H9 (cell line): Measurements from ENCODE around the gene MRPL51. TPM values are rescaled to one million over a fixed set of nuclear protein-coding genes. Genes with fewer than 3 reads are reported as not detected.

Experiments
- DNase-seq: peaks from one replicate; pipeline ENCODE4 v3.0.0-alpha.2; 2017
- H2AFZ ChIP-seq: one replicate; pipeline ENCODE4 v1.6.1; 2013; ENCODE audit warnings: mild to moderate bottlenecking, low read length, control low read depth, moderate library complexity
- H2AK5ac ChIP-seq: 2 replicates; pipeline ENCODE4 v1.6.1; 2013; ENCODE audit warnings: low read length, control low read depth, mixed read lengths; ENCODE audit not compliant: insufficient read length
- H2BK120ac ChIP-seq: one replicate; pipeline ENCODE4 v1.6.1; 2013; ENCODE audit warnings: low read depth, mild to moderate bottlenecking, low read length, control low read depth, inconsistent platforms; ENCODE audit not compliant: poor library complexity, severe bottlenecking
- H2BK12ac ChIP-seq: 2 replicates; pipeline ENCODE4 v1.6.1; 2013; ENCODE audit warnings: low read length, control low read depth, mixed read lengths, low read depth; ENCODE audit not compliant: insufficient read length
- H2BK15ac ChIP-seq: 2 replicates; pipeline ENCODE4 v1.6.1; 2013; ENCODE audit warnings: low read depth, low read length, control low read depth
- H2BK20ac ChIP-seq: one replicate; pipeline ENCODE4 v1.6.1; 2013; ENCODE audit warnings: low read depth, mild to moderate bottlenecking, low read length, control low read depth, inconsistent platforms; ENCODE audit not compliant: poor library complexity, severe bottlenecking
- H2BK5ac ChIP-seq: 2 replicates; pipeline ENCODE4 v1.6.1; 2013; ENCODE audit warnings: low read length, control low read depth, mixed read lengths; ENCODE audit not compliant: insufficient read length
- H3K14ac ChIP-seq: 2 replicates; pipeline ENCODE4 v1.6.1; 2013; ENCODE audit warnings: low read length, control low read depth; ENCODE audit not compliant: insufficient read depth
- H3K18ac ChIP-seq: 2 replicates; pipeline ENCODE4 v1.6.1; 2013; ENCODE audit warnings: low read depth, mild to moderate bottlenecking, mixed read lengths, low read length, control low read depth; ENCODE audit not compliant: insufficient read length
- H3K23ac ChIP-seq: 2 replicates; pipeline ENCODE4 v1.6.1; 2013; ENCODE audit warnings: low read length, control low read depth, mixed read lengths, low read depth; ENCODE audit not compliant: insufficient read length
- H3K23me2 ChIP-seq: 2 replicates; pipeline ENCODE4 v1.6.1; 2013; ENCODE audit warnings: low read depth, mild to moderate bottlenecking, mixed read lengths, low read length, control low read depth; ENCODE audit not compliant: insufficient read length, poor library complexity, severe bottlenecking
- H3K27ac ChIP-seq: 2 replicates; pipeline ENCODE4 v1.5.1; 2013; ENCODE audit warnings: low read length, control low read depth, mixed read lengths, low read depth; ENCODE audit not compliant: insufficient read length
- H3K27me3 ChIP-seq: 2 replicates; pipeline ENCODE4 v1.6.1; 2013; ENCODE audit warnings: low read length, control low read depth, inconsistent platforms; ENCODE audit not compliant: insufficient read depth
- H3K4ac ChIP-seq: 2 replicates; pipeline ENCODE4 v1.6.1; 2013; ENCODE audit warnings: low read depth, mild to moderate bottlenecking, control low read depth, inconsistent platforms, low read length, moderate library complexity
- H3K4me1 ChIP-seq: 2 replicates; pipeline ENCODE4 v1.6.1; 2013; ENCODE audit warnings: low read length, control low read depth, inconsistent platforms; ENCODE audit not compliant: insufficient read depth
- H3K4me2 ChIP-seq: 2 replicates; pipeline ENCODE4 v1.6.1; 2013; ENCODE audit warnings: low read length, control low read depth, mixed read lengths; ENCODE audit not compliant: insufficient read length, insufficient read depth
- H3K56ac ChIP-seq: 2 replicates; pipeline ENCODE4 v1.6.1; 2013; ENCODE audit warnings: low read depth, mild to moderate bottlenecking, mixed read lengths, low read length, control low read depth; ENCODE audit not compliant: insufficient read length
- H3K79me1 ChIP-seq: 2 replicates; pipeline ENCODE4 v1.6.1; 2013; ENCODE audit warnings: low read depth, mild to moderate bottlenecking, moderate library complexity, low read length, control low read depth, inconsistent platforms; ENCODE audit not compliant: insufficient read depth, poor library complexity, severe bottlenecking
- H3K79me2 ChIP-seq: 2 replicates; pipeline ENCODE4 v1.6.1; 2013; ENCODE audit warnings: low read length, control low read depth, inconsistent platforms; ENCODE audit not compliant: insufficient read depth
- H3K9ac ChIP-seq: 2 replicates; pipeline ENCODE4 v1.6.1; 2013; ENCODE audit warnings: low read length, control low read depth, mixed read lengths; ENCODE audit not compliant: insufficient read length; ENCODE audit errors: extremely low read depth
- H3K9me3 ChIP-seq: one replicate; pipeline ENCODE4 v1.6.1; 2013; ENCODE audit warnings: low read depth, low read length, inconsistent platforms; ENCODE audit not compliant: control insufficient read depth
- H3T11ph ChIP-seq: one replicate; pipeline ENCODE4 v1.6.1; 2013; ENCODE audit warnings: mild to moderate bottlenecking, low read length, control low read depth, inconsistent platforms
- H4K20me1 ChIP-seq: one replicate; pipeline ENCODE4 v1.6.1; 2013; ENCODE audit not compliant: control insufficient read depth, insufficient read length, insufficient read depth
- H4K5ac ChIP-seq: 2 replicates; pipeline ENCODE4 v1.6.1; 2013; ENCODE audit warnings: low read depth, mild to moderate bottlenecking, mixed read lengths, low read length, control low read depth; ENCODE audit not compliant: insufficient read length
- H4K8ac ChIP-seq: replicated peaks from 2 replicates; pipeline ENCODE4 v1.6.1; 2013; ENCODE audit warnings: low read length, control low read depth, mixed read lengths, low read depth; ENCODE audit not compliant: insufficient read length
- H4K91ac ChIP-seq: 2 replicates; pipeline ENCODE4 v1.6.1; 2013; ENCODE audit warnings: low read depth, mild to moderate bottlenecking, moderate library complexity, mixed read lengths, low read length, control low read depth; ENCODE audit not compliant: insufficient read length
- H3K27ac Mint-ChIP-seq, 3 experiments: 2 replicates in 2 of 3; 3 replicates in 1 of 3; pipeline ENCODE4 v1.8.0; 2020 to 2021; ENCODE audit warnings: mixed read lengths in 3 of 3, mild to moderate bottlenecking in 1 of 3, moderate library complexity in 1 of 3
- H3K27me3 Mint-ChIP-seq: 2 replicates; pipeline ENCODE4 v1.8.0; 2021; ENCODE audit warnings: low read depth, mild to moderate bottlenecking, moderate library complexity, mixed read lengths
- H3K36me3 Mint-ChIP-seq, 3 experiments: 2 replicates in 2 of 3; 3 replicates in 1 of 3; pipeline ENCODE4 v1.8.0; 2020 to 2021; ENCODE audit warnings: low read depth in 3 of 3, mixed read lengths in 3 of 3; ENCODE audit not compliant: insufficient read depth in 1 of 3
- H3K4me1 Mint-ChIP-seq, 2 experiments: 2 replicates each; pipeline ENCODE4 v1.8.0; 2020; ENCODE audit warnings: mixed read lengths in 2 of 2
- H3K4me3 Mint-ChIP-seq, 2 experiments: 2 replicates in 1 of 2; 3 replicates in 1 of 2; pipeline ENCODE4 v1.8.0; 2020 to 2021; ENCODE audit warnings: mild to moderate bottlenecking in 2 of 2, mixed read lengths in 2 of 2, moderate library complexity in 1 of 2
- H3K9me3 Mint-ChIP-seq, 2 experiments: 2 replicates in 1 of 2; 3 replicates in 1 of 2; pipeline ENCODE4 v1.8.0; 2020; ENCODE audit warnings: mild to moderate bottlenecking in 2 of 2, mixed read lengths in 2 of 2, moderate library complexity in 1 of 2
- CTCF ChIP-seq: fragments of 200-600 bp; sonication (generic); conservative IDR thresholded peaks from 3 replicates; pipeline ENCODE4 v1.8.0; 2021; ENCODE audit warnings: antibody characterized with exemption, mild to moderate bottlenecking
- WGBS: extraction: QIAGEN DNeasy Blood & Tissue Kit; methylation state at CpG from one replicate; pipeline ENCODE4 v1.1.7; 2013; ENCODE audit warnings: missing lambda C conversion rate, low lambda C conversion rate, mixed read lengths; ENCODE audit not compliant: insufficient read length; ENCODE audit errors: extremely low coverage; 5-methylcytosine and 5-hydroxymethylcytosine counted together
- total RNA-seq: library from RNA; stranded (reverse); gene quantifications from 2 replicates; pipeline ENCODE4 v1.2.1, GENCODE V29; 2021

Gene MRPL51
- total RNA-seq, 1 experiment from 2014 or later, result 329 TPM

- H3T11ph ChIP-seq, result no peak overlapping the region
- WGBS, result no CpG with 5 or more reads among the region's 4 CpGs
- H4K8ac ChIP-seq, result no peak overlapping the region
- H3K14ac ChIP-seq, result no peak overlapping the region
- H2BK120ac ChIP-seq, result no peak overlapping the region
- no peaks in the 10 kb centered on the region for H4K20me1 ChIP-seq
- no peaks in the 10 kb centered on the region for H3K79me1 ChIP-seq
- peaks cover 14 to 24% of the 10 kb centered on the region in 2 experiments for H3K4me1 Mint-ChIP-seq
- H4K91ac ChIP-seq, result no peak overlapping the region
- H3K27ac ChIP-seq, result no peak overlapping the region
- H2BK20ac ChIP-seq, result no peak overlapping the region
- DNase-seq, result no peak
- no peak overlapping the region for H2AFZ ChIP-seq
- no peak overlapping the region for H4K5ac ChIP-seq
- no peaks in the 10 kb centered on the region for H3K9me3 ChIP-seq
- peaks cover 60 to 94% (median 92%) of the 10 kb centered on the region in 3 experiments for H3K36me3 Mint-ChIP-seq
- no peaks in the 10 kb centered on the region; the same call in 1 of the 2 replicates for H3K27me3 Mint-ChIP-seq
- no peak overlapping the region for H3K4ac ChIP-seq
- H3K9me3 Mint-ChIP-seq, result no peaks in the 10 kb centered on the region
- no peaks in the 10 kb centered on the region for H3K23me2 ChIP-seq
- H3K9ac ChIP-seq, result no peak overlapping the region
- no peaks in the 10 kb centered on the region for H3K27me3 ChIP-seq
- H3K79me2 ChIP-seq, result no peaks in the 10 kb centered on the region
- H3K27ac Mint-ChIP-seq, result no peak overlapping the region
- H3K18ac ChIP-seq, result no peak overlapping the region
- H2BK12ac ChIP-seq, result no peak overlapping the region
- H3K23ac ChIP-seq, result no peak overlapping the region
- no peaks in the 10 kb centered on the region for H3K4me1 ChIP-seq
- no peak overlapping the region for H3K4me3 Mint-ChIP-seq
- no peak overlapping the region for H3K4me2 ChIP-seq
- H2AK5ac ChIP-seq, result no peak overlapping the region
- H2BK5ac ChIP-seq, result no peak overlapping the region
- H2BK15ac ChIP-seq, result no peak overlapping the region
- TF ChIP-seq CTCF, result no peak
- no peak overlapping the region for H3K56ac ChIP-seq
These were observed 34.6 kb upstream of the MRPL51 start for GRCh38 chr12:6527711-6528110.
